T47D (cell line): ENCODE measurements around the gene SLC2A5.
"Not testable (repeated sequence)": the region's sequence is repeated elsewhere in the genome, so short reads cannot be mapped to it uniquely, and the experiment has no call there.

Experiments
- DNase-seq, 2 experiments: peaks; one replicate each; pipeline versions ENCODE4 v3.0.0 to v3.0.0-alpha.2; 2011 to 2012; ENCODE audit warnings: low read depth in 1 of 2, low spot score in 1 of 2
- JUND ChIP-seq: IDR thresholded peaks from 2 replicates; pipeline ENCODE4 v1.6.1; 2012; ENCODE audit warnings: low read depth
- in situ Hi-C: cut with HindIII; loops from 2 replicates; pipeline ENCODE4 v1.10.0; 2016; ENCODE audit warnings: low sequenced_read_pairs, low pct_unique_long_range_greater_than_20kb

SLC2A5 gene

DNA sequence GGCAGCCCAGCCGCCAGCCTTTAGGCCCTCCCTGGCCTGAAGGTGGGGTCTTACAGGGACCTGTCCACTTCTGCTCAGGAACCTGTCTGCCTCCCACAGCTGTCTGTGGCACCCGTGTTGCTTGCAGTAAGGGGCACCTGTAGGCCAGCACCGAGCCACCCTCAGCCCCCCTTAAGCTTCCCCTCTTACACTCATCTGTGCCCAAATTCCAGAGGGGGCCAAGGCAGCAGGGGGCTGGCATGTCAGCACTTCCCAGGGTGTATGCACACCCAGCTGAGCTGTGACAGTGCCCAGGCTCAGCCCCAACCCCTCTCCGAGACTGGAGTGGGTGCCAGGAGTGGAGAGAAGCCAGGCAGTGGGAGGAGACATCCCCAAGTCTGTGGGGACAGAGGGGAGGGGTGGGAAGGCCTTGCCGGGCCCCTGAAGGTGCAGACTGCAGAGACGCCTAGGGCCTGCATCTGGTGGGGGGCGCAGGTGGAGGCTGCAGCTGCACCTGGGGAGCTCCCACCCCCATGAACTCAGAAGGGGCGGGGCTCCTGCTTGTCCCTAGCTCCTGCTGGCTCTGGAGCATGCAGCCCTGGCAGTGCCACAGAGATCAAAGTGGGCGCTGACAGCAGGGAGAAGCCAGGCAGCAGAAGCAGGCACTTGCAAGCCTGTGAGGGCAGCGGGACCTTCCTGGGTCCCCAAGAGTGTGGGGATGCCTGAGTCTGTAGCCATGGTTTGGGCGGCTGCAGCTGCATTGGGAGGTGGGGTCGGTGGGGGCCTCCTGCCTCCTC, 37.8 kb downstream of the SLC2A5 start:
- no peak for DNase-seq
- no peak for TF ChIP-seq JUND
- in situ Hi-C loops = no loop called here

DNA sequence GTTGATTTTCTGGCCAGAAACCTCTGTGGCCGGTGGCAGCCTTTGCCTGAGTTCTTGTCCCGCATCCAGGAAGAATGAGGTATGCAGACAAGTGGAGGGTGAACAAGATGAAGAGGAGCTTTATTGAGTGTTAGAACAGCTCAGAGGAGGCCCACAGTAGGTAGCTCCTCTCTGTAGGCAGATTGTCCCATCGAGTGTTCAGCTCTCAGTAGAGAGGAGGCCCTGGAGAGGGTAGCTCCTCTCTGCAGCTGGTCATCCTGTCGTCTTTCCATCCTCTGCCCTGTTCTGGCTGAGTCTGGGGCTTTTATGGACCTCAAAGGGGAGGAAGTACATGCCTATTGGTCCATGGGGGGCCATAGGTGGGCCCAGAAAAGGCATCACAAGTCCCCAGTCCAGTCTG, 38.4 kb downstream of the SLC2A5 start:
- in situ Hi-C loops = not testable (repeated sequence)

DNA sequence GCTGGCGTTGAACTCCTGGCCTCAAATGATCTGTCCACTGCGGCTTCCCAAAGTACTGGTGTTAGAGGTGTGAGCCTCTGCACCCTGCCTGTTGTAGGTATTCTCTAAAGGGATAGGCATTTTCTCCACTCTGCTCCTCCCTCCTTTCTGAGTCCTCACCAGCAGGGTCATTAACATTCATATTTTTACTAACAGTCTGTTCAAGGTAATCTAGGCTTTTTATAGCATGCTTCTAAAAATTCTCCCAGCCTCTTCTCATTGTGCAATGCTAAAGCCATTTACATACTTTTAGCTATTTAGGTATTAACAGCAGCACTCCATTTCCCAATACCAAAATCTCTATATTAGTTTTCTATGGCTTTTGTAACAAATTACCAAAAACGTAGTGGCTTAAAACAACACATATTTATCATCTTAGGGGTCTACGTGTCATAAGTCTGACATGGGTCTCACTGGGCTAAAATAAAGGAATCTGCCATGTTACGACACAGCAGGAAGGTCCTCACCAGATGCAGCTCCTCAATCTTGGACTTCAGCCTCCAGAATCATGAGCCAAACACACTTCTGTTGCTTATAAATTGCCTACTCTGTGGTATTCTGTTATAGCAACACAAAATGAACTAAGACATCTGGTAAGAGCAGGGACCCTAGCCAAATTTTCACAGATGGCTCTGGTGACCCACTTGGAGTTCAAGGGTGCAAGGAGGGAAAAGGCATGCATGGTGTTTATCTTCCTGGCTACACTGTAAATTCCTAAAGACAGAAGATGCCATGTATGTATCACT, 40.3 kb downstream of the SLC2A5 start:
- DNase-seq = no peak
- no peak for TF ChIP-seq JUND
- in situ Hi-C loops = no loop called here

More for the DNA sequence above, 38.4 kb downstream of the SLC2A5 start:
- DNase-seq = not testable (repeated sequence)

DNA sequence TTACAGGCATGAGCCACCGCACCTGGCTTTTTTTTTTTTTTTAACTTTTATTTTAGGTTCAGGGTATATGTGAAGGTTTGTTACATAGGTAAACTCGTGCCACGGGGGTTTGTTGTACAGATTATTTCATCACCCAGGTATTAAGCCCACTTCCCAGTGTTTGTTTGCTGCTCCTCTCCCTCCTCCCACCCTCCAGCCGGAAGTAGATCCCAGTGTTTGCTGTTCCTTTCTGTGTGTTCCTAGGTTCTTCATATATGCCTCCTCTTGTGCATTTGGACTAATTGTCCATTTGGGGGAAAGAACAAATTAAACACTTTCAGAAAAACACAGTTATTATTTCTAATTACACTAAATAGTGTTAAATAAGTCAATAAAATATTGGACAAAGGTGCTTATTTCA, 42.1 kb downstream of the SLC2A5 start:
- in situ Hi-C loops = no loop called here
- TF ChIP-seq JUND = no peak
- DNase-seq = no peak

DNA sequence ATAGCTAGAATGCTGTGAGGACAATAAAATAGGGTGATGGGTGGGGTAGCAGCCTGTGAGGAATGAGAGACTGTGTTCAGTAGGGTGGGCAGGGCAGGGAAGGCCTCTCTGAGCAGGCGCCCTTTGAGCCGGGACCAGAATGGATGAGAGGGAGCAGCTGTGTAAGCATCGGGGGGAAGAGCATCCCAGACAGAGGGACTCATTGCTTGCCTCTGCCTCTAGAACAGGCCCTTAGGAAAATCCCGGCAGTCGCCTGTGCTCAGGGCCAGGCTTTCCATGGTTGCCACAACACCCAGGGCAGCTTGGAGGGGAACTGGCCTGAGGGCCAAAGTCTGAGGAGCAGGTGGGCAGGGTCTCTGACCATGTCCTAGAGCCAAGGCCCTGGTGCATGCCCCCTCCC, 44.0 kb downstream of the SLC2A5 start:
- in situ Hi-C loops = no loop called here
- TF ChIP-seq JUND = no peak
- no peak for DNase-seq

DNA sequence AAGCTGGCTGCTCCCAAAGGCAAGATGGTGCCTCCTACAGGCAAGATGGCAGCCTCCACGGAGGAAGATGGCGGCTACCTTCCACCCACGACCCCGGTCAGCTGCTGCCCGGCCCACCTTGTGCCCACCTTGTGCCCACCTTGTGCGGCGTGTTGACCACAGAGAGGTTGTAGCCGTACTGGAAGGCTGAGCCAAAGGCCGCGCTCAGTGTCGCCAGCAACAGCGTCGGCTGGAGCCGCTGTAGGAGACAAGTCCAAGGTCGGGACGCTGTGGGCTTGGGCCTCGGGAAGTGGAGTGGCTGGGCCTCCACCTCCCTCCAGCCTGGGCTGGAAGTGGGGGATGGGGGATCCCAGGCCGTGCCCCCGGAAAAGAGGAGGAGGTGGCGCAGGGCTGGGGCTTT, 44.6 kb downstream of the SLC2A5 start:
- in situ Hi-C loops = no loop called here

DNA sequence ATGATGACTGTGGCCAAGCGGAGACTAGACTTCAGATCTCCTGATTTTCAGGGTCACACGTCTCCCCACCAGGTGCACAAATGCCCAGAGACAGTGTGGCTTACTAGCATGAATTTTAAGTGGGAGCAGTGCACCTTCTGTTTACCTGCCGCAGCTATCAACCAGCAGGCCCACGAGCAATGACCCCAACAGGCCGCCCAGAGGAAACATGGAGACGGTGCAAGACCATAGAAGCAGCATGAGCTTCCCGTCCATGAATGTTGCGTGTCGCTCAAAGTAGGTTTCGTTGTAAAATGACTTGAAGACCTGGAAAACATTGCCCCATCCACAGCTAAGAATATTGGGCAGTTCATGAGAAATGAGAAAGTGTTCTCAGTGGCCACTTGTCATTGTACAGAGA, 46.7 kb downstream of the SLC2A5 start:
- TF ChIP-seq JUND = no peak
- in situ Hi-C loops = no loop called here
- no peak for DNase-seq

More for the DNA sequence above, 44.6 kb downstream of the SLC2A5 start:
- no peak for TF ChIP-seq JUND
- no peak for DNase-seq

DNA sequence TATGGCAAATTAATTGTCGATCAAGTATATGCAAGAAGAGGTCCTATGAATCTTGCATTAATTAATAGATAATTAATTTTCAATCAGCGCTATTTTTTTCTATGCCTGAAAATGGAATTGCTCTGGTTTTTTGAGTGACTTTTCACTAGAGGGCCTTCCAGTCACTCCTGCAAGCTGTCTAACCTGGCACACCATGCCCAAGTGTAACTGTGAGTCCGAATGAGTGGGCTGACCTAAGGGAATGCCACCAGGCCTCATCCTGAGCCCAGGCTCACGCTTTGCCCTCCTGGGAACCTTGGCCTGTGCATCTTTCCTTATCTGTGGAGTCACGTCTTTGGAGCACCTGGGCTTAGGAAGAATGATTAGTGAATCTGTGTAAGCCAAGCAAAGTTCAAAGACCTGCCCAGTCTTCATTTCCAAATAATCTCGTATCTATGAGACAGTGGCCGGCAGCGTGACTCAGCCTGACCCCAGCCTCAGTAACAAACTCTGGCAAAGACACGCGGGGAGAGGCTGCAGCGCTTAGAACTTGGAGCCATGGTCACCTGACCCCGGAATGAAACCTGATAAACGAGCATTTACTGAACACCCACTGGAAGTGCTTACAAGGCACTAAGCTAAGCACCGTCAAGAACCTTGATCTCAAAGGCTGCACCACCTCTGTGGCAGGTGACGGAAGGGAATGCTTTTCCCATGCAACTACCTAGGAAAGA, 47.3 kb downstream of the SLC2A5 start:
- DNase-seq, in situ Hi-C loops: not testable (repeated sequence)

DNA sequence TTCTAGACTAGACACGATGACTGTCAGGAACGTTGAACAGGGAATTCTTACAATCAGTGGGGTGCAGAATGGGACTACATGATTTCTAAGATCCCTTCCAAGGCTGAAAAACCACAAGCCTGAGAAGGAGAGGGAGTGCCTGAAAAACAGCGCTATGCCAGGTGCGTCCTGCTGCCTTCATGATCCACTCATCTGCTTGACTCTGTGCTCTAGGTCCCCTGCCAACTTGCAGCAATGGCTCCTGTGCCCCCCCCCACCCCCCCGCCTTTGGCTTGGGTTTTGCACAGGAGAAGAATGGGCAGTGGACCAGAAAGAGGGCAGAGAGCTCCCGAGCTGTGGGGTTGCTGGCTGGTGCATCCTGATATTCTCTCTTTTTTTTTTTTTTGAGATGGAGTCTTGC, 49.1 kb downstream of the SLC2A5 start:
- in situ Hi-C loops = no loop called here
- TF ChIP-seq JUND = no peak

DNA sequence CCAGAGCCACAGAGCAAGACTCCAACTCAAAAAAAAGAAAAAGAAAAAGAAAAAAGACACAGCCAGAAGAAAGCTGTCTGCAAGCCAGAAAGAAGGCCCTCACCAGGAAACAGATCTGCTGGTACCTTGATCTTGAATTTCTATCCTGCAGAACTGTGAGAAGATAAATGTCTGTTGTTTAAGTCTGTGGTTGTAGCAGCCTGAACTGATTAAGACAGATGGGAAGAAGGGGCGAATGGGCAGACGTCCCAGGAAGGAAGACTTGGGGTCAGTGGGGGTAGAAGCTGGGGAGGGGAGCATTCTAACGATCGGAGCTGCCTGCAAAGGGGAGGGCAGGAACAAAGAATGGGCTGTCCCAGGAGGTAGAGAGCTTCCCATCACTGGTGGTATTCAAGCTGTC, 49.5 kb downstream of the SLC2A5 start:
- no peak for TF ChIP-seq JUND
- DNase-seq = no peak
- in situ Hi-C loops = no loop called here

More for the DNA sequence above, 49.1 kb downstream of the SLC2A5 start:
- no peak for DNase-seq

DNA sequence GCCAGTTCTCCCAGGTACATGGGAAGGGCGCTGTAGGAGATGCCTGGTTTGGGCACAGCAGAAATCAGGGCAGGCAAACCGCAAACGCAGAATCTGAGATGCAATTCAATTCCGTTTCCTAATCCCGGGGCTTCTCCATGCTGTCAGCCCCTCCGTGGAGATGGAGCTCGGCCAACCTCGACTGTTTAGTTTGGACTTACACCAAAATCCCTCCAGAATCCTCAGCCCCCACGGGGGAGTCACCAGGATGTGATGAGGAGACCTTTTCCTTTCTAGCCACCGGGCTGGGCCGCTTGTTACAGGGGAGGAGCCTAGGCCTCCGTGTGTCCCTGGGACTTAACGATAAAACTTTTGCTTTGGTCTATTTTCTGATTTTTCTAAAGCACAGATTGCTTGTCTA, 51.1 kb downstream of the SLC2A5 start:
- in situ Hi-C loops = no loop called here
- no peak for TF ChIP-seq JUND
- DNase-seq = no peak

DNA sequence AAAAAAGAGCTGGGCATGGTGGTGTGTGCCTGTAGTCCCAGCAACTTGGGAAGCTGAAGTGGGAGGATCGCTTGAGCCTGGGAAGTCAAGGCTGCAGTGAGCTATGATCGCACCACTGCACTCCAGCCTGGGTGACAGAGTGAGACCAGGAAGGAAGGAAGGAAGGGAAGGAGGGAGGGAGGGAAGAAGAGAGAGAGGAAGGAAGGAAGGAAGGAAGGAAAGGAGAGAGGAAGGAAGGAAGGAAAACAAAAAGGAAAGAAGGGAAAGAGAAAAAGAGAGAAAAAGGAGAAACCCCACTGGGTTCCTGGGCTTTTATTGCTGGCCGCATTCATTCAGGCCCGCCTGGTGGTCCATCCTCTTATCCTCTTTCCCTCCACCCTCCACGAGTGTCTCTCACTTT, 53.0 kb downstream of the SLC2A5 start:
- no peak for DNase-seq
- no peak for TF ChIP-seq JUND
- in situ Hi-C loops = no loop called here
